Mononuclear cell (primary cell): ENCODE results near the gene RASGRF1. TPM values are rescaled to one million over a fixed set of nuclear protein-coding genes. Genes with fewer than 3 reads are reported as not detected.
"Not testable (repeated sequence)": the region's sequence is repeated elsewhere in the genome, so short reads cannot be mapped to it uniquely, and the experiment has no call there.

Experiments used
- H3K27me3 ChIP-seq: 2 replicates; pipeline ENCODE4 v1.6.0; 2011; ENCODE audit warnings: low read length, control low read depth; ENCODE audit not compliant: insufficient read depth
- H3K4me1 ChIP-seq: 2 replicates; pipeline ENCODE4 v1.5.1; 2011; ENCODE audit warnings: mild to moderate bottlenecking, low read length, control low read depth; ENCODE audit not compliant: insufficient read depth
- H3K4me3 ChIP-seq: 2 replicates; pipeline ENCODE4 v1.5.1; 2011; ENCODE audit warnings: mild to moderate bottlenecking, low read length, moderate library complexity
- H3K9me3 ChIP-seq: 2 replicates; pipeline ENCODE4 v1.5.1; 2011; ENCODE audit warnings: low read depth, mild to moderate bottlenecking, control low read depth, low read length
- total RNA-seq: library from RNA; depleted of rRNA; stranded (reverse); fragments of >200 nt; gene quantifications from one replicate; pipeline ENCODE4 v1.2.3, GENCODE V29; 2012

The RASGRF1 gene
- total RNA-seq, 1 donor = not detected

- Histone ChIP-seq H3K4me1 (no peaks in the 10 kb centered on the region), H3K27me3 (peaks cover 10% of the 10 kb centered on the region), H3K9me3 (no peaks in the 10 kb centered on the region), H3K4me3 (no peak overlapping the region)
Observed at GRCh38 chr15:79113831-79114230, 23.3 kb upstream of the RASGRF1 start.

GRCh38 chr15:79111404-79111803, 20.8 kb upstream of the RASGRF1 start:
- H3K9me3 ChIP-seq, H3K4me3 ChIP-seq: not testable (repeated sequence)
- H3K27me3 ChIP-seq = peaks cover 15% of the 10 kb centered on the region

DNA sequence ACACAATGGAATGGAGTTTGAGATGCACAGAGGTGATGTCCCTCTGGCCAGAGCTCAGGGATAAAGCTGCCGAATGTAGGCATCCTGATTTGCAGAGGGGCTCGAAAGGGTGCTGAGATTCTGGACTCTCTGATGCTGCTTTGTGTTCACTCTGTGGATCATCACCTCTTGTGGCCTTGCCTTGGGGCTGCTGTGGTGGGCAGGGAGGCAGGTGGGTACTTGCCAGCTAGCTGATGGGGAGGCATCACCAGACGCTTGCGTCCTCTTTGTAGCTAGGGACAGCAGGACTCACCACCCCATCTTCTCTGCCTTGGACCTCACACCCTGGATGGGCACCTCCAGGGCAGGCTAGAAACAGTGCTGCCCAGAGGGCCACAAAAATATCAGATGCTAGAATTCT, 14.6 kb upstream of the RASGRF1 start:
- Histone ChIP-seq H3K9me3 (no peaks in the 10 kb centered on the region), H3K4me3 (no peak overlapping the region), H3K4me1 (no peaks in the 10 kb centered on the region), H3K27me3 (peaks cover 25% of the 10 kb centered on the region)

More at GRCh38 chr15:79111404-79111803, 20.8 kb upstream of the RASGRF1 start:
- not testable (repeated sequence) for H3K4me1 ChIP-seq

GRCh38 chr15:79102595-79102994, 12.0 kb upstream of the RASGRF1 start:
- peaks cover 29% of the 10 kb centered on the region for H3K27me3 ChIP-seq
- H3K4me1 ChIP-seq = no peaks in the 10 kb centered on the region
- H3K4me3 ChIP-seq = no peak overlapping the region
- H3K9me3 ChIP-seq = no peaks in the 10 kb centered on the region

DNA sequence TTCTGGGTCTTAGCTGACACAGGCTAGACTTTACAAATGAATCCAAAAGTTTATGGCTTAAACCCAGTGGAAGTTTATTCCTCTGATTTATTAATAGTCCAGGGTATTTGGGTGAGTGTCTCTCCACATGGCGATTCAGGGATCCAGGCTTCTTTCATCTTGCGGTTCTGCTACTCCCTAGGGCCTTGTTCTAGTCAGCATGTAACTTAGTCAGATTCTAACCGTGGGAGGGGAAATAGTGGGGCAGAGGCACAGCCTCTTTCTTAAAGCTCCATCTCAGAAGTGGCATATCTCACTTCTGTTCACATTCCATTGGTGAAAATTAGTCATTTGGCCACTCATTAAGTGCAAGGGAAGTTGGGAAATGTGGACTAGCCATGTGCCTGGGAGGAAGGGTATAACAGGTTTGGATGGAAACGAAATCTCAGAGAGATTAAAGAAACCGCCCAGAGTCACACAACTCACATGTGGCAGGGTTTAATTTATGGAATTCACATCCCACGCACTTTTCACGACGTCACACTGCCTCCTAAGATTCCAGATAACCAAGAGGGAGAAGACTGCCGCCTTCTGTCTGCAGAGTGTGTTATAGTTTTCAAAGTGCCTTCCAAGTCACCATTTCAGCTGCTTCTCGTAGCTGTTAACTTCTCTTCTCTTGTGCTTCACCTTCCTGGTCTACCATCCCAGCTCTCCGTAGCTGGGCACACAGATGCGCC, 11.4 kb upstream of the RASGRF1 start:
- Histone ChIP-seq H3K4me3 (no peak overlapping the region), H3K4me1 (no peaks in the 10 kb centered on the region), H3K9me3 (no peaks in the 10 kb centered on the region), H3K27me3 (peaks cover 30% of the 10 kb centered on the region)

- H3K9me3 ChIP-seq = no peaks in the 10 kb centered on the region
- H3K4me1 ChIP-seq = no peaks in the 10 kb centered on the region
- peaks cover 34% of the 10 kb centered on the region for H3K27me3 ChIP-seq
Observed at GRCh38 chr15:79099692-79100091, 9.1 kb upstream of the RASGRF1 start.

DNA sequence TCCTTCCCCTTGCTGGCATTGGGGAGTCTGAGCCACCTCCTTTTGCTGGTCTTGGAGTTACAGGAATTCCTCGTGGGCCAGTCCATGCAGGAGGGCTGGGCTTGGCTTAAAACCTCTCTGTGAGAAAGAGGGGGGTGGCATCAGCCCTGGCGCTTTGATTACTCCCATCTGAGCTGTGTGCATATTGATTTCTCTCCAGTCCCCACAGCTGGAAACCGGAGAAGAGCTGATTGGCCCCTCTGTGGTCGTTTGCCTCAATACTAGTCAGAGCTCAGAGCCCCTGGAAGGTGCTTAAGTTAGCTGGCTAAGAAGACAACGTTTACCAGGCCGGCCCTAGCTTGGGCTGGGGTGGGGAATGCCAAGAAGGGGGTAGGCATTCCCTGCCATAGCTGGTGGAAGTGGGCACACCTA, 4.0 kb upstream of the RASGRF1 start:
- Histone ChIP-seq H3K27me3 (peaks cover 55% of the 10 kb centered on the region), H3K9me3 (no peaks in the 10 kb centered on the region), H3K4me3 (no peak overlapping the region), H3K4me1 (no peaks in the 10 kb centered on the region)

More at GRCh38 chr15:79099692-79100091, 9.1 kb upstream of the RASGRF1 start:
- no peak overlapping the region for H3K4me3 ChIP-seq

DNA sequence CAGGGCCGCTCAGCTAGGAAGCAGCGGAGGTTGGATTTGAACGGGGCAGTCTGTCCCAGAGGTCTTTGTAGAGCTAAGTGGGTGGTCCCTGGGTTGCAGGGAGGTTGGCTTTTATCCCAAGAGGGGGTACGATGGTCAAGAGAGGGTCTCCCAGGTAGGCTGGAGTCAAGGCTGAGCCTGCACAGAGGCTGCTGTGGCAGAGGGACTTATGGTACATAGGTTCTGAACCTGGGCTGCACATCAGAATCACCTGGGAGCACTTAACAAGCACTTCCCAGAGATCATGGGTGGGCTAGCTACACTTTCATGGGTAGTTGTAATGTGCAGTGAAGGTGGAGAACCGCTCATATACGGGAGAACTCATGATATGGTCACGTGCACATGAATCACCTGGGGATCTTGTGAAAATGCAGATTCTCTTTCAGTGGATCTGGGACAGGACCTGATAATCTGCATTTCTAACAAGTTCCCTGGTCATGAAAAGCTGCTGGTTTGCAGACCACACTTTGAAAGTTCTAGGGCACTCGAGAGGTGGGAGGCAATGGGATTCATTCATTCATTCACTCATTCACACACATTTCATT, 2.9 kb upstream of the RASGRF1 start:
- H3K27me3 ChIP-seq = peaks cover 58% of the 10 kb centered on the region
- no peaks in the 10 kb centered on the region for H3K9me3 ChIP-seq
- H3K4me3 ChIP-seq = no peak overlapping the region
- no peaks in the 10 kb centered on the region for H3K4me1 ChIP-seq

DNA sequence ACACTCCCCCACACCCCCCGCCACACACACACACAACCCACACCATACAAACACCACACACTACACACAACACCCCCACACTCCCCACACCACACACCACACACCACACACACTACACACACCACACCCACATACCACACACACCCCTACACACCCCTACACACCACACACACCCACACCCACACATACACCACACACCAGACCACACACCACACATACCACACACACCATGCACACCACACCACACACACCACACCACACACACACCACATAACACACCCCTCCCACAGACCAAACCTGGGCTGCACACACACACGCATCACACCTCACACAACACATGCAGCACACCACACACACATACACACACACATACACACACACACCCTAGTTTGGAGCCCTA, 1.8 kb upstream of the RASGRF1 start:
- H3K4me1 ChIP-seq = no peaks in the 10 kb centered on the region
- H3K4me3 ChIP-seq = no peak overlapping the region
- H3K27me3 ChIP-seq = peaks cover 62% of the 10 kb centered on the region
- H3K9me3 ChIP-seq = no peaks in the 10 kb centered on the region

- Histone ChIP-seq H3K4me3 (no peak overlapping the region), H3K27me3 (peaks cover 65% of the 10 kb centered on the region), H3K9me3 (no peaks in the 10 kb centered on the region), H3K4me1 (no peaks in the 10 kb centered on the region)
Observed at GRCh38 chr15:79091204-79091867, 756 bp upstream of the RASGRF1 start.

DNA sequence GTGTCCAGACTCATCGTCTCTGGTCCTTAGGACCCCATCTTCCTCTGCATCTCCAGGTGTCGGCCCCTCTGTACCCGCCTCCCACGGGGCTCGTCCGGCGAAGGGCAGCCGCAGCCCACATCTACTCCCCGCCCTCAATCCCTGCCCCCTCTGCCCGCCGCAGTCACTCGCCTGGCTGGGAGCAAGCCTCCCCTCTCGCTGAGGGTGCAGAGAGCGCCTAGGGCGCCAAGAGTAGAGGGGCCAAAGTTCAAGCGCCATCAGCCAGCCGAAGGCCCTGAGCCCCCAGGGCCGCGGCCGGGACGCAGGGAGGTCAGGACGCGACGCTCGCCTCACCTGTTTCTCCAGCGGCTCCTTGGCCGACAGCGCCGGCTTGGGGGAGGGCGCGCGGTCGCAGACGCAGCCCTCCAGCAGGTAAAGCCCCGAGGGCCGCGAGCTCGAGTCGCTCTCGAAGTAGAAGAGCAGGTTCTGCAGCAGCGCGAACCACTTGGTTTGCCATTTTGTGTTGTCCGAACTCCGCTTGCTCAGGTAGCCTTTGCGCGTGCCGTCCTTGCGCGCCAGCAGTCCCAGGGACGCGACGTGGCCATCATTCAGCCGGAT, 592 bp downstream of the RASGRF1 start:
- Histone ChIP-seq H3K9me3 (no peaks in the 10 kb centered on the region), H3K4me1 (no peaks in the 10 kb centered on the region), H3K27me3 (peaks cover 62% of the 10 kb centered on the region), H3K4me3 (no peak overlapping the region)

DNA sequence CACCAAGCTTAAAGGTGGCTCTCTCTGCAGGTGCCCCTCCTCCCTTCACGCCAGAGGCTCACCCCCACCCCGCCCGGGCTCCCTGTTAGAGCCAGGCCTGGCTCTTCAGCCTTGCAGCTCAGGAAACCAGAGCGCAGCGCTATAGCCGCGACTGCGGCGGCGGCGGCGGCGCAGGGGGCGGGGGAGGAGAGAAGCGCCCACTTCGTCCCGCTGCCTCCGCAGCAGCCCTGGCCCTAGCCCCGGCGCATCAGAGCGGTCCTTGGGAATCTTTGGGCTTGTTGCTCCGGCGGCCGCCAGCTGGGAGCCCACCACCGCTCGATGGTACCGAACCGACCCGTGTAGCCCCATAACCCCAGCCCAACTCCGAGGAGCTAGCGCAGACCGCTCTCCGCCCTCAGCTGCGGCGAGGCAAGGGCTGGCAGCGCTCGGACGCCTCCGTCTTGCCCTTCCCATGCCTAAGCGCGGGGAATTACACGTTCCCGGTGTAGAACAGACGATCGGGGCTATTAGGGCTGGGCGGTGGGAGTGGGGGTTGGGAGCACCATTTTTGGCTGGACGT, 1.2 kb downstream of the RASGRF1 start:
- H3K4me3 ChIP-seq = no peak overlapping the region
- peaks cover 62% of the 10 kb centered on the region for H3K27me3 ChIP-seq
- H3K4me1 ChIP-seq = no peaks in the 10 kb centered on the region

DNA sequence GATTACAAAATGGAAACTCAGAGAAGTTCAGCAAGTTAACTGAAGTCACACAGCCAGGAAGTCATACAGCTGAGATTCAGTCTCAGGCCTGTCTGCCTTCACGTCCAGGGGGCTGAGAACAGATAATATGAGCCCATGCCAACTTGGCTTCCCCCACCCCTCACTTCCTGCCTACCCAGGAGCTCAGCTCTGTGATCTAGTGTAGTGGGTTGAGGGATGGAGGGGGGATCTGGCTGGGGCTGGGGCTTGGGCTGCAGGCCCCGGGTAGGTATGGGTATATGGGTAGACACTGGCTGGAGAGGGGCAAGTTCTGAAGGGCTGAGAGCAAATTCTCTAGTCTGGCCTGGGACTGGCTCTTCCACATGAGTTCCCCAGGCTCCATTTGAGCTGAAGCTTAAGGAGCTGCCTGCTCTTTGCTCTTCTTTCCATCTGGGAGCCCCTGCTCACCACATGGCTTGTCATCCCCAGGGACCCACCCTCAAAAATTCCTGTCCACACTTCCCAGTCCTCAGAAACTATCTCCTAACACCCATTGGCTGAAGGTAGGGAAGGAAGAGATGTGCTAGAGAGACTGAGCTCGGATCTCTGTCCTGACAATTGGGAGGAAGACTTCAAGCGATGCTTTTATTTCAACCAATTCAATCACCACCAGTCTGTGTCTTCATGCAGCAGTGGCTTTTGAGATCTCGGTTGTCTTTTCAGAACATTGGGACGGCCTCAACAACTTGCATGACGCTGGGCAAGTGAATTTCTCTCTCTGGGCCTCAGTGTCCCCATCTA, 2.0 kb downstream of the RASGRF1 start:
- Histone ChIP-seq H3K4me3 (no peak overlapping the region), H3K27me3 (peaks cover 59% of the 10 kb centered on the region), H3K4me1 (no peaks in the 10 kb centered on the region), H3K9me3 (no peaks in the 10 kb centered on the region)

More for the DNA sequence above, 1.2 kb downstream of the RASGRF1 start:
- H3K9me3 ChIP-seq = no peaks in the 10 kb centered on the region

- H3K4me1 ChIP-seq = no peaks in the 10 kb centered on the region
- no peaks in the 10 kb centered on the region for H3K9me3 ChIP-seq
- H3K4me3 ChIP-seq = no peak overlapping the region
- peaks cover 47% of the 10 kb centered on the region for H3K27me3 ChIP-seq
Observed at GRCh38 chr15:79086814-79087213, 3.8 kb downstream of the RASGRF1 start.
